GM12892 (cell line): ENCODE data around the gene PRKAR2A.

Source experiments
- POLR2A ChIP-seq: IDR thresholded peaks from 2 replicates; pipeline ENCODE4 v1.6.1; 2011; ENCODE audit warnings: low read depth, low read length, control low read depth
- POLR2AphosphoS5 ChIP-seq: IDR thresholded peaks from 2 replicates; pipeline ENCODE4 v1.6.1; 2011; ENCODE audit warnings: low read depth, low read length, control low read depth
- TAF1 ChIP-seq: IDR thresholded peaks from 2 replicates; pipeline ENCODE4 v1.6.1; 2011; ENCODE audit warnings: low read depth, mild to moderate bottlenecking, control low read depth, low read length, borderline replicate concordance

DNA sequence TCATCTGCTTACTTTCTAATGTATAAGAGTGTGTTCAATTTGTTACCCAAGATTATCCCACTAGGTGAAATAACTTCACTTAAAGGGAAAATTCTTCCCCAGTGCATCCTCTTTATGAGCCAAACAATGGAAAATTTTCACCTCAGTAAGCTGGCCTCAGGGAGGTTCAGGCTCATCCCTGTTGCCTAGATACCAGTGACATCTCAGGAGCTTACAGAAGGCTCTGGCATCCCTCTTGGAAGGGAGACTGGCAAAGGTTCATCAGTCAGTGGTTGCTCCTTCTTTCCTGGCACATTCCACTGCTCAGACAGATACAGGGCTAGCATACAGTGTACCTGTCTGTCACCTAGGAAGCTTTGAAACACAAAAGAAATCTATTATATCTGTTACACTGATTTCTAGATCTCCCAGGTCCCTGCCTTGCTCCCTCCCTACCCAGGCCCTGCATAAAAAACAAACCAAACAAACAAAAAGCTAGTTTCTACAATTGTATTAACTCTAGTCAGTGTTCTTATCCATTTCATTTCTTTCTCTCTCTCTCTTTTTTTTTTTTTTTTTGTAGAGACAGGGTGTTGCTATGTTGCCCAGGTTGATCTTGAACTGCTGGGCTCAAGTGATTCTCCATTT is 132.4 kb downstream of the PRKAR2A start:
- TF ChIP-seq POLR2A (no peak), TAF1 (no peak), POLR2AphosphoS5 (no peak)
